Endothelial cell of umbilical vein (primary cell): ENCODE measurements around the gene XNDC1N. TPM values are rescaled to one million over a fixed set of nuclear protein-coding genes. Genes with fewer than 3 reads are reported as not detected.
A peak's percentile ranks its signal among the peaks of the same experiment; 100 is the strongest.

ENCODE experiments used
- BruUV-seq: library from RNA; stranded (reverse); fragments of 400-500 nt; replicated peaks from 2 replicates; lab custom pipeline; 2021; lab: Mats Ljungman, UMichigan
- CTCF ChIA-PET: fragments of 300-600, 350-600 bp; sonication (Branson Sonifier 250); formaldehyde crosslinking; loops from one replicate; lab custom pipeline; 2021; ENCODE audit warnings: antibody characterized with exemption, inconsistent platforms; lab: Charles Lee
- POLR2A ChIA-PET: fragments of 300-600, 350-600 bp; sonication (Branson Sonifier 250); formaldehyde crosslinking; loops from one replicate; lab custom pipeline; 2021; ENCODE audit warnings: antibody characterized with exemption, inconsistent platforms; lab: Charles Lee
- DNase-seq: peaks from one replicate; pipeline ENCODE4 v3.0.0-alpha.2; 2011; ENCODE audit warnings: low read depth, low spot score
- FAIRE-seq: peaks from 2 replicates; lab custom pipeline; 2011; peaks lifted over from hg19 to GRCh38; lab: Jason Lieb, UNC
- H2AFZ ChIP-seq: 2 replicates; pipeline ENCODE4 v1.6.0; 2012; ENCODE audit warnings: low read depth, low read length, control low read depth, inconsistent platforms
- H3K27ac ChIP-seq: 2 replicates; pipeline ENCODE4 v1.5.1; 2011; ENCODE audit warnings: low read depth, mild to moderate bottlenecking, control low read depth, low read length, moderate library complexity; ENCODE audit not compliant: insufficient read depth
- H3K27me3 ChIP-seq, 2 experiments: 2 replicates each; pipeline versions ENCODE4 v1.6.0 to v1.6.1; 2011; ENCODE audit warnings: low read length in 2 of 2, mixed read lengths in 1 of 2; ENCODE audit not compliant: control insufficient read depth in 2 of 2, insufficient read depth in 2 of 2
- H3K36me3 ChIP-seq, 2 experiments: 2 replicates in 1 of 2; 3 replicates in 1 of 2; pipeline ENCODE4 v1.5.1; 2011; ENCODE audit warnings: low read length in 2 of 2, mild to moderate bottlenecking in 1 of 2, moderate library complexity in 1 of 2; ENCODE audit not compliant: control insufficient read depth in 2 of 2, insufficient read depth in 2 of 2; ENCODE audit errors: extremely low read depth in 1 of 2
- H3K4me1 ChIP-seq: 3 replicates; pipeline ENCODE4 v1.5.1; 2011; ENCODE audit warnings: mild to moderate bottlenecking, low read length; ENCODE audit not compliant: control insufficient read depth, insufficient read depth; ENCODE audit errors: extremely low read depth
- H3K4me2 ChIP-seq: 2 replicates; pipeline ENCODE4 v1.6.1; 2011; ENCODE audit warnings: low read length, control low read depth, mixed read lengths; ENCODE audit not compliant: insufficient read depth
- H3K4me3 ChIP-seq, 3 experiments: fragments of 200-600 bp in 1 of 3; sonication (generic), shearing (Covaris generic) in 1 of 3; replicated peaks in 1 of 3; 2 replicates each; pipeline ENCODE4 v1.5.1; 2011 to 2016; ENCODE audit warnings: control low read depth in 3 of 3, low read length in 3 of 3, mild to moderate bottlenecking in 2 of 3, inconsistent platforms in 1 of 3, low read depth in 1 of 3, moderate library complexity in 1 of 3; ENCODE audit not compliant: insufficient read depth in 1 of 3
- H3K79me2 ChIP-seq: 2 replicates; pipeline ENCODE4 v1.6.0; 2012; ENCODE audit warnings: low read length, inconsistent platforms; ENCODE audit not compliant: control insufficient read depth, insufficient read depth
- H3K9ac ChIP-seq: replicated peaks from 2 replicates; pipeline ENCODE3; 2011; ENCODE audit warnings: low read length, control low read depth; ENCODE audit not compliant: insufficient read depth; ENCODE audit errors: extremely low read depth
- H3K9me1 ChIP-seq: replicated peaks from 3 replicates; pipeline ENCODE4 v1.6.0; 2011; ENCODE audit warnings: mild to moderate bottlenecking, low read length; ENCODE audit not compliant: control insufficient read depth, insufficient read depth; ENCODE audit errors: extremely low read depth
- H3K9me3 ChIP-seq: replicated peaks from 2 replicates; pipeline ENCODE4 v1.5.1; 2012; ENCODE audit warnings: low read length, inconsistent platforms; ENCODE audit not compliant: control insufficient read depth, insufficient read depth
- H4K20me1 ChIP-seq: replicated peaks from 2 replicates; pipeline ENCODE3; 2011; ENCODE audit warnings: mild to moderate bottlenecking, low read length; ENCODE audit not compliant: control insufficient read depth, insufficient read depth; ENCODE audit errors: extremely low read depth
- CTCF ChIP-seq, 2 donors: IDR thresholded peaks; 1 replicate in 1 of 2; 2 replicates in 1 of 2; pipeline ENCODE4 v1.5.1; 2011; ENCODE audit warnings: low read length in 2 of 2, mild to moderate bottlenecking in 2 of 2, moderate library complexity in 2 of 2, control low read depth in 1 of 2, inconsistent platforms in 1 of 2, low read depth in 1 of 2; ENCODE audit not compliant: insufficient read depth in 1 of 2; ENCODE audit errors: extremely low read depth in 1 of 2
- EZH2 ChIP-seq: IDR thresholded peaks from 2 replicates; pipeline ENCODE4 v1.6.1; 2012; ENCODE audit warnings: borderline replicate concordance, low read depth, mild to moderate bottlenecking, moderate library complexity, low read length, inconsistent platforms; ENCODE audit not compliant: severe bottlenecking
- FOS ChIP-seq: IDR thresholded peaks from 2 replicates; pipeline ENCODE4 v1.6.1; 2011; ENCODE audit warnings: mild to moderate bottlenecking, low read length, moderate library complexity, borderline replicate concordance; ENCODE audit not compliant: insufficient read depth
- GATA2 ChIP-seq: IDR thresholded peaks from 2 replicates; pipeline ENCODE4 v1.7.0; 2011; ENCODE audit warnings: low read depth, mild to moderate bottlenecking, moderate library complexity, mixed read lengths, low read length; ENCODE audit not compliant: insufficient read length, insufficient read depth
- JUN ChIP-seq: IDR thresholded peaks from 2 replicates; pipeline ENCODE4 v1.6.1; 2011; ENCODE audit warnings: borderline replicate concordance, low read depth; ENCODE audit not compliant: insufficient read length, insufficient read depth
- MAX ChIP-seq: IDR thresholded peaks from 2 replicates; pipeline ENCODE4 v1.6.1; 2011; ENCODE audit not compliant: insufficient read depth, insufficient read length
- MYC ChIP-seq: IDR thresholded peaks from one replicate; pipeline ENCODE4 v1.6.1; 2011; ENCODE audit warnings: mild to moderate bottlenecking, low read depth, low read length
- POLR2A ChIP-seq: IDR thresholded peaks from 2 replicates; pipeline ENCODE4 v1.6.1; 2012; ENCODE audit warnings: low read depth, mild to moderate bottlenecking, control low read depth, low read length
- POLR2AphosphoS5 ChIP-seq: IDR thresholded peaks from 2 replicates; pipeline ENCODE4 v1.6.1; 2012; ENCODE audit warnings: low read depth, mild to moderate bottlenecking, control low read depth, low read length, moderate library complexity; ENCODE audit not compliant: insufficient read depth
- dilution Hi-C: fragments of 300-500 bp; cut with MboI; formaldehyde crosslinking; loops from one replicate; pipeline ENCODE4 v1.15.0; 2019; ENCODE audit warnings: low sequenced_read_pairs; ENCODE audit not compliant: extremely low pct_ligation_motif_present
- intact Hi-C: fragments of 100-400 bp; cut with micrococcal nuclease; formaldehyde crosslinking; loops from one replicate; pipeline ENCODE4 v1.10.0; 2022
- polyA plus RNA-seq, 4 experiments: library from polyadenylated mRNA; depleted of rRNA in 3 of 4; stranded (reverse) in 3 of 4; unstranded in 1 of 4; fragments of >200 nt; gene quantifications; 2 replicates each; pipeline versions ENCODE4 v1.2.1 to v1.2.3, GENCODE V29; 2011 to 2012; ENCODE audit warnings: missing spikeins in 1 of 4
- total RNA-seq: library from RNA; stranded (reverse); gene quantifications from 2 replicates; pipeline ENCODE4 v1.2.3, GENCODE V29; 2021

XNDC1N gene
- total and polyA plus RNA-seq, 2 donors (not counting 3 experiments of a cell fraction or from before 2014, with no cell fraction given) = 3.5 to 9.0 TPM

- ChIA-PET POLR2A (interaction anchor here (0.7 to 2.3 kb wide), 4 partner anchors 14 to 184 kb away, joined by 3 to 17 read pairs (median 3); partner anchors contain the start of gene ANAPC15), CTCF (interaction anchor here (0.7 to 2.1 kb wide), 12 partner anchors 10 to 129 kb away, joined by 3 to 14 read pairs (median 3); no protein-coding TSS in a partner anchor)
- BruUV-seq = no TSS peak
- Histone ChIP-seq H3K4me2 (peak within 1 kb of the TSS; percentile 75), H3K27ac (peak within 1 kb of the TSS; percentile 97), H3K79me2 (peaks cover 61% of the 10 kb centered on the region), H3K9me1 (no peaks in the 10 kb centered on the region), H3K9me3 (no peaks in the 10 kb centered on the region), H3K27me3 (no peaks in the 10 kb centered on the region), H3K9ac (peak within 1 kb of the TSS; percentile 97), H3K4me3 (peak within 1 kb of the TSS; percentile 63 to 95 (median 78)), H3K4me1 (peaks cover 52% of the 10 kb centered on the region), H3K36me3 (no peaks in the 10 kb centered on the region), H4K20me1 (no peaks in the 10 kb centered on the region), H2AFZ (peak within 1 kb of the TSS; percentile 96)
- DNase-seq = peak; percentile 97
- dilution Hi-C loops = no loop called here
- intact Hi-C loops = loop anchor here (1.0 to 2.0 kb wide), 2 partner anchors 8 to 184 kb away; partner anchors contain the start of gene ANAPC15
- TF ChIP-seq JUN (no peak), POLR2AphosphoS5 (peak; percentile 72), POLR2A (no peak), MAX (no peak), FOS (no peak), MYC (no peak), GATA2 (peak; percentile 40), EZH2 (no peak), CTCF (IDR thresholded peaks at IDR 0.05; ENCODE audit: extremely low read depth in 1 of 2, insufficient read depth in 1 of 2, low read depth in 1 of 2, low read length in 2 of 2) (no peak)
- FAIRE-seq = no peak
Observed at GRCh38 chr11:71928737-71929443, 496 bp upstream of the XNDC1N start, which contains the start of gene RNF121. Gene RNF121 (plus strand): TSS chr11:71929046. CDS start chr11:71929062, 16 bp downstream.
